Myocyte (in vitro differentiated cells): Measurements from ENCODE around the gene AVL9. TPM values are rescaled to one million over a fixed set of nuclear protein-coding genes. Genes with fewer than 3 reads are reported as not detected.
"Not testable (repeated sequence)": the region's sequence is repeated elsewhere in the genome, so short reads cannot be mapped to it uniquely, and the experiment has no call there.

Experiments used
- DNase-seq: peaks from one replicate; pipeline ENCODE4 v3.0.0-alpha.2; 2012; ENCODE audit warnings: low read depth
- total RNA-seq: library from RNA; depleted of rRNA; stranded (reverse); fragments of >200 nt; gene quantifications from 2 replicates; pipeline ENCODE4 v1.2.3, GENCODE V29; 2014

The AVL9 gene
- total RNA-seq, 1 donor from 2014 or later = 44.4 TPM

GRCh38 chr7:32586291-32587221 lies 91.3 kb downstream of the AVL9 start:
- peak; percentile 77 for DNase-seq

GRCh38 chr7:32587411-32587948 lies 92.2 kb downstream of the AVL9 start:
- DNase-seq = peak; percentile 97

GRCh38 chr7:32588657-32589056 lies 93.4 kb downstream of the AVL9 start:
- DNase-seq = peak; percentile 91

- DNase-seq = peak; percentile 29
These were observed 96.6 kb downstream of the AVL9 start for GRCh38 chr7:32591938-32592337.

GRCh38 chr7:32592701-32593100 lies 97.4 kb downstream of the AVL9 start:
- no peak for DNase-seq

GRCh38 chr7:32594965-32595490 lies 99.7 kb downstream of the AVL9 start:
- no peak for DNase-seq

GRCh38 chr7:32601196-32601595 lies 105.9 kb downstream of the AVL9 start:
- DNase-seq = not testable (repeated sequence)

- DNase-seq = no peak
These were observed 107.2 kb downstream of the AVL9 start for GRCh38 chr7:32602470-32602869.

- DNase-seq = not testable (repeated sequence)
These were observed 108.2 kb downstream of the AVL9 start for GRCh38 chr7:32603492-32603891.

- not testable (repeated sequence) for DNase-seq
These were observed 108.8 kb downstream of the AVL9 start for GRCh38 chr7:32604047-32604446.

- DNase-seq = no peak
These were observed 109.7 kb downstream of the AVL9 start for GRCh38 chr7:32605032-32605431.

GRCh38 chr7:32609463-32609862 lies 114.2 kb downstream of the AVL9 start:
- DNase-seq = no peak

- DNase-seq = peak; percentile 23
These were observed 116.2 kb downstream of the AVL9 start for GRCh38 chr7:32611201-32612099.

- DNase-seq = peak; percentile 95
These were observed 121.3 kb downstream of the AVL9 start for GRCh38 chr7:32616625-32617024.

GRCh38 chr7:32618470-32618869 lies 123.2 kb downstream of the AVL9 start:
- DNase-seq = no peak

- DNase-seq = no peak
These were observed 123.7 kb downstream of the AVL9 start for GRCh38 chr7:32618987-32619386.

GRCh38 chr7:32619416-32619815 lies 124.1 kb downstream of the AVL9 start:
- DNase-seq = not testable (repeated sequence)

GRCh38 chr7:32631021-32631420 lies 135.7 kb downstream of the AVL9 start:
- DNase-seq = no peak

- not testable (repeated sequence) for DNase-seq
These were observed 136.6 kb downstream of the AVL9 start for GRCh38 chr7:32631590-32632497.

GRCh38 chr7:32633446-32633845 lies 138.2 kb downstream of the AVL9 start:
- DNase-seq = not testable (repeated sequence)
